HUES64 (cell line): ENCODE data around the gene KCNG4.

Experiments
- H3K27ac ChIP-seq: 2 replicates; pipeline ENCODE4 v1.7.0; 2013; ENCODE audit warnings: low read depth, low read length, inconsistent platforms
- H3K27me3 ChIP-seq: 2 replicates; pipeline ENCODE4 v1.6.1; 2013; ENCODE audit warnings: mild to moderate bottlenecking, low read length; ENCODE audit not compliant: insufficient read depth
- H3K36me3 ChIP-seq: 2 replicates; pipeline ENCODE4 v1.6.1; 2013; ENCODE audit warnings: mild to moderate bottlenecking, low read length; ENCODE audit not compliant: insufficient read depth
- H3K4me1 ChIP-seq: 2 replicates; pipeline ENCODE4 v1.6.1; 2013; ENCODE audit warnings: mild to moderate bottlenecking, low read length, moderate library complexity; ENCODE audit not compliant: insufficient read depth
- H3K4me3 ChIP-seq: 2 replicates; pipeline ENCODE4 v1.5.1; 2013; ENCODE audit warnings: mild to moderate bottlenecking, low read length, moderate library complexity
- H3K9ac ChIP-seq: 2 replicates; pipeline ENCODE4 v1.6.1; 2013; ENCODE audit warnings: mild to moderate bottlenecking, low read depth, low read length
- H3K9me3 ChIP-seq: 2 replicates; pipeline ENCODE4 v1.6.1; 2013; ENCODE audit warnings: low read depth, low read length; ENCODE audit not compliant: insufficient read depth
- WGBS: fragments of 150-250, 120-280 bp; methylation state at CpG from one replicate; pipeline ENCODE4 v1.1.7; 2013; ENCODE audit warnings: missing lambda C conversion rate; 5-methylcytosine and 5-hydroxymethylcytosine counted together

KCNG4 gene

DNA sequence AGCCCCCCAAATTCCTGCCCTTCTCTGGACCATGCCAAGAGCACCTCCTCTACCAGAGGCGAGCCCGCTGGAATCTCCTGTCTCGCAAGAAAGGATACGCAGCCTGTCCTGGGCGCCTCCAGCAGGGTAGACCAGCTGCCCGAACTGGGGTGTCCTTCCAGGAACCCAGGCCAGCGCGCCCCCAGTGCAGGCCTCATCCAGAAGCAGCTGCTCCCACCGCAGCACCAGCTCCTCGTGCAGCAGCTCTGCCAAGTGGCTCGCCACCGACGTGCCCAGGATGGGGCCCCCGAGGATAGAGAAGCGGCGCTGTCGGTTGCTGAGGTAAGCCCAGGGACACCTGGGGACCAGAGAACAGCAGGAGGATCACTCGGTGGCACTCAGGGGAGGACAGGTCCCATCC is 57.7 kb downstream of the KCNG4 start:
- Histone ChIP-seq H3K27me3 (no peaks in the 10 kb centered on the region), H3K27ac (no peak overlapping the region), H3K4me3 (no peak overlapping the region), H3K4me1 (no peaks in the 10 kb centered on the region), H3K36me3 (peaks cover 73% of the 10 kb centered on the region), H3K9me3 (no peaks in the 10 kb centered on the region), H3K9ac (no peak overlapping the region)
- 97% methylated on average over 18 of the region's 18 CpGs for WGBS

- no peak overlapping the region for H3K4me3 ChIP-seq
Observed at GRCh38 chr16:84181144-84181915, 58.5 kb downstream of the KCNG4 start.

GRCh38 chr16:84180519-84181140 is 59.2 kb downstream of the KCNG4 start:
- Histone ChIP-seq H3K4me3 (no peak overlapping the region), H3K4me1 (no peaks in the 10 kb centered on the region), H3K36me3 (peaks cover 73% of the 10 kb centered on the region), H3K9me3 (no peaks in the 10 kb centered on the region), H3K27me3 (no peaks in the 10 kb centered on the region), H3K27ac (no peak overlapping the region), H3K9ac (no peak overlapping the region)
- WGBS, result 91% methylated on average over 21 of the region's 21 CpGs

More at GRCh38 chr16:84181144-84181915, 58.5 kb downstream of the KCNG4 start:
- Histone ChIP-seq H3K4me1 (no peaks in the 10 kb centered on the region), H3K36me3 (peaks cover 73% of the 10 kb centered on the region), H3K27ac (no peak overlapping the region), H3K9ac (no peak overlapping the region), H3K27me3 (no peaks in the 10 kb centered on the region), H3K9me3 (no peaks in the 10 kb centered on the region)
- 93% methylated on average over 41 of the region's 41 CpGs for WGBS

DNA sequence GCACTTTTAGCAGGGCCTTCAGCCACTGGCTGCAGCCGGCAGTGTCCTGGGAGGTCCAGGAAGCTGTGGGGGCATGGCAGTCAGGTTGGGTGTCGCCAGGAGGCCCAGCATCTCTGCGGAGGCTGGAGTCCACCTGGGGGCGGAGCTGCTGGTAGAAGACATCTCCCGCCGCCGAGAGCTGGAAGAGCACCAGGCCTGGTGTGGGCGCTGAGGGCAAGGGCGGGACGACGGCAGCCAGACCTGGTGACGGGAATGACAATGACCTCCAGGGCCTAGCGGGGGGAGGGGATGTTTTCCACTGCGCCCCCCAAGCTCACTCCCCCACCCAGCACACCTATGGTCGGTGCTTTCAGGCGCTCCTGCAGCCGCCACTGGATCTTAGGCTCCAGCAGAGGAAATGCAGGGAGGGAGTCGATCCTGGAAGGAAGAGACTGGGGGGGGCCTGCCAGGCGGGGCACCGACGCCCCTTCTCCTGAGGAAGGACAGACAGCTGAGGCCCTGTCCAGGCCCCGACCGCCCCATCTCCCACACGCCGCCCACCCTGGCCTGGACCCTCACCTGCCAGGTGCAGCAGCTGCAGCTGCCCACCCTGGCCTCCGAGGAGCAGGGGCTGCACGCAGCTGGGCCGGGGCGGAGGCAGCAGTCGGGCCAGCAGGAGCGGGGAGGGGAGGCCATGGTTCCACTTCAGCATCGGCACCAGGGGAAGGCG is 60.0 kb downstream of the KCNG4 start:
- H3K9me3 ChIP-seq, result no peaks in the 10 kb centered on the region
- H3K27me3 ChIP-seq, result no peaks in the 10 kb centered on the region
- H3K27ac ChIP-seq, result no peak overlapping the region
- 93% methylated on average over 33 of the region's 33 CpGs for WGBS
- no peaks in the 10 kb centered on the region for H3K4me1 ChIP-seq
- no peak overlapping the region for H3K4me3 ChIP-seq
- H3K9ac ChIP-seq, result no peak overlapping the region
- peaks cover 69% of the 10 kb centered on the region for H3K36me3 ChIP-seq

GRCh38 chr16:84178892-84179611 is 60.8 kb downstream of the KCNG4 start:
- no peaks in the 10 kb centered on the region for H3K27me3 ChIP-seq
- H3K9ac ChIP-seq, result no peak overlapping the region
- WGBS, result 94% methylated on average over 28 of the region's 28 CpGs
- no peak overlapping the region for H3K27ac ChIP-seq
- no peak overlapping the region for H3K4me3 ChIP-seq
- no peaks in the 10 kb centered on the region for H3K9me3 ChIP-seq
- no peaks in the 10 kb centered on the region for H3K4me1 ChIP-seq
- peaks cover 62% of the 10 kb centered on the region for H3K36me3 ChIP-seq

- H3K27ac ChIP-seq, result no peak overlapping the region
- no peaks in the 10 kb centered on the region for H3K9me3 ChIP-seq
- H3K36me3 ChIP-seq, result peaks cover 54% of the 10 kb centered on the region
- no peaks in the 10 kb centered on the region for H3K4me1 ChIP-seq
- H3K4me3 ChIP-seq, result no peak overlapping the region
- H3K27me3 ChIP-seq, result no peaks in the 10 kb centered on the region
- no peak overlapping the region for H3K9ac ChIP-seq
- 95% methylated on average over 15 of the region's 15 CpGs for WGBS
Observed at GRCh38 chr16:84178146-84178765, 61.6 kb downstream of the KCNG4 start.

DNA sequence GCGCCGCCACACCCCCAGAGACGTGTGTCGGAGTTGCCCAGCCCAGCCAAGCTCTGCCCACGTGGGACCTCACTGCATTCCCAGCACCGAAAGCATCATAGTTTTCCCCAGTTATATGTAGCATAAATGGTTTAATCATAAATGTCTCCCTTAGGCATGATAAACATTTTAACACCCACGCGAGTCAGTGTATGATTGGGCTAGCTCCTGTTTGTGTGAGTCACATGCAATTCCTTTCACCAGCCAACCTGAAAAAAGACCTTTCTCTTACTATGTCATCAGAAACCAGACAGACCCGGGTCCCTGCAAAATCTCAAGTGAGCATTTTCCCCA is 62.1 kb downstream of the KCNG4 start:
- H3K27ac ChIP-seq, result no peak overlapping the region
- no peaks in the 10 kb centered on the region for H3K9me3 ChIP-seq
- no peak overlapping the region for H3K9ac ChIP-seq
- peaks cover 49% of the 10 kb centered on the region for H3K36me3 ChIP-seq
- no peaks in the 10 kb centered on the region for H3K4me1 ChIP-seq
- H3K4me3 ChIP-seq, result no peak overlapping the region
- 89% methylated on average over 9 of the region's 9 CpGs for WGBS
- H3K27me3 ChIP-seq, result no peaks in the 10 kb centered on the region

GRCh38 chr16:84176192-84177053 is 63.4 kb downstream of the KCNG4 start:
- H3K27me3 ChIP-seq, result no peaks in the 10 kb centered on the region
- peaks cover 36% of the 10 kb centered on the region for H3K36me3 ChIP-seq
- H3K9ac ChIP-seq, result no peak overlapping the region
- no peaks in the 10 kb centered on the region for H3K9me3 ChIP-seq
- no peak overlapping the region for H3K27ac ChIP-seq
- H3K4me1 ChIP-seq, result no peaks in the 10 kb centered on the region
- H3K4me3 ChIP-seq, result no peak overlapping the region
- WGBS, result 87% methylated on average over 18 of the region's 18 CpGs

- Histone ChIP-seq H3K9me3 (no peaks in the 10 kb centered on the region), H3K4me3 (no peak overlapping the region), H3K4me1 (no peaks in the 10 kb centered on the region), H3K27me3 (no peaks in the 10 kb centered on the region), H3K36me3 (peaks cover 27% of the 10 kb centered on the region), H3K9ac (no peak overlapping the region), H3K27ac (no peak overlapping the region)
- 69% methylated on average over 10 of the region's 10 CpGs for WGBS
Observed at GRCh38 chr16:84175350-84176081, 64.3 kb downstream of the KCNG4 start.

- Histone ChIP-seq H3K4me3 (no peak overlapping the region), H3K36me3 (peaks cover 18% of the 10 kb centered on the region), H3K4me1 (no peaks in the 10 kb centered on the region), H3K27ac (no peak overlapping the region), H3K9ac (no peak overlapping the region), H3K9me3 (no peaks in the 10 kb centered on the region), H3K27me3 (no peaks in the 10 kb centered on the region)
- WGBS, result 92% methylated on average over 11 of the region's 11 CpGs
Observed at GRCh38 chr16:84174396-84174795, 65.4 kb downstream of the KCNG4 start.
